Activated T-cell treated with anti-CD3 and anti-CD28 coated beads, Interleukin-2, amount 50 U/mL, for 24 hours (primary cell): Measurements from ENCODE around the gene CALML3.

Source experiments
- DNase-seq: peaks from one replicate; pipeline ENCODE4 v3.0.0-alpha.2; 2020
- H3K27ac Mint-ChIP-seq: 2 replicates; pipeline ENCODE4 v1.8.0; 2020; ENCODE audit warnings: mild to moderate bottlenecking, mixed read lengths
- H3K27me3 Mint-ChIP-seq: 2 replicates; pipeline ENCODE4 v1.8.0; 2020; ENCODE audit warnings: mixed read lengths
- H3K36me3 Mint-ChIP-seq: 2 replicates; pipeline ENCODE4 v1.8.0; 2020; ENCODE audit warnings: low read depth, mixed read lengths
- H3K4me1 Mint-ChIP-seq: 2 replicates; pipeline ENCODE4 v1.8.0; 2020; ENCODE audit warnings: low read depth, mixed read lengths
- H3K4me3 Mint-ChIP-seq: 2 replicates; pipeline ENCODE4 v1.8.0; 2020; ENCODE audit warnings: mild to moderate bottlenecking, moderate library complexity, mixed read lengths
- H3K9me3 Mint-ChIP-seq: 2 replicates; pipeline ENCODE4 v1.8.0; 2020; ENCODE audit warnings: mixed read lengths

The CALML3 gene

GRCh38 chr10:5533098-5533731, 8.5 kb downstream of the CALML3 start:
- peak; percentile 17 for DNase-seq
- H3K36me3 Mint-ChIP-seq: no peaks in the 10 kb centered on the region
- no peak overlapping the region for H3K4me3 Mint-ChIP-seq
- H3K27ac Mint-ChIP-seq: no peak overlapping the region
- no peaks in the 10 kb centered on the region for H3K4me1 Mint-ChIP-seq
- no peaks in the 10 kb centered on the region for H3K9me3 Mint-ChIP-seq
- no peaks in the 10 kb centered on the region for H3K27me3 Mint-ChIP-seq

GRCh38 chr10:5534051-5534821, 9.5 kb downstream of the CALML3 start:
- no peaks in the 10 kb centered on the region for H3K4me1 Mint-ChIP-seq
- H3K4me3 Mint-ChIP-seq: no peak overlapping the region
- no peaks in the 10 kb centered on the region for H3K9me3 Mint-ChIP-seq
- no peaks in the 10 kb centered on the region for H3K36me3 Mint-ChIP-seq
- no peak overlapping the region for H3K27ac Mint-ChIP-seq
- peak; percentile 16 for DNase-seq
- H3K27me3 Mint-ChIP-seq: peaks cover 3% of the 10 kb centered on the region

GRCh38 chr10:5534880-5535856, 10.4 kb downstream of the CALML3 start:
- no peak overlapping the region for H3K27ac Mint-ChIP-seq
- H3K4me1 Mint-ChIP-seq: peaks cover 2% of the 10 kb centered on the region
- peak; percentile 5 for DNase-seq
- H3K36me3 Mint-ChIP-seq: no peaks in the 10 kb centered on the region
- H3K9me3 Mint-ChIP-seq: no peaks in the 10 kb centered on the region
- H3K27me3 Mint-ChIP-seq: peaks cover 3% of the 10 kb centered on the region
- H3K4me3 Mint-ChIP-seq: no peak overlapping the region

- peaks cover 2% of the 10 kb centered on the region for H3K4me1 Mint-ChIP-seq
- H3K9me3 Mint-ChIP-seq: no peaks in the 10 kb centered on the region
- H3K27ac Mint-ChIP-seq: no peak overlapping the region
- no peak overlapping the region for H3K4me3 Mint-ChIP-seq
- peaks cover 3% of the 10 kb centered on the region for H3K27me3 Mint-ChIP-seq
- no peaks in the 10 kb centered on the region for H3K36me3 Mint-ChIP-seq
- peak; percentile 12 for DNase-seq
These were observed 11.8 kb downstream of the CALML3 start for GRCh38 chr10:5536486-5537081.

DNA sequence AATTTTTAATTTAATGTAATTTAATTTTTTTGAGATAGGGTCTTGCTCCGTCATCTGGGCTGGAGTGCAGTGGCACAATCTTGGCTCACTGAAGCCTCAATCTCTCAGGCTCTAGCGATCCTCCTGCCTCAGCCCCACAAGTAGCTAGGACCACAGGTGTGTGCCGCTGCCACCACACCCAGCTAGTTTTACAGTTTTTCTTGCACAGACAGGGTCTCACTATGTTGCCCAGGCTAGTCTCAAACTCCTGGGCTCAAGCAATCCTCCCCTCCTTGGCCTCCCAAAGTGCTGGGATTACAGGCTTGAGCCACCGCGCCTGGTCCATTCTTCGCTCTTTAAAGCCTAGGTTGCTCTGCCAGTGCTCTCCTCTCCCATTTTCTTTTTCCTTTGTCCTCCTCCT, 12.9 kb downstream of the CALML3 start:
- DNase-seq: peak; percentile 1
- Mint-ChIP-seq H3K4me3 (no peak overlapping the region), H3K27ac (no peak overlapping the region), H3K9me3 (peaks cover 5% of the 10 kb centered on the region), H3K27me3 (peaks cover 3% of the 10 kb centered on the region), H3K4me1 (peaks cover 2% of the 10 kb centered on the region), H3K36me3 (no peaks in the 10 kb centered on the region)

GRCh38 chr10:5538446-5538845, 13.7 kb downstream of the CALML3 start:
- no peak for DNase-seq
- Mint-ChIP-seq H3K9me3 (peaks cover 6% of the 10 kb centered on the region), H3K4me3 (no peak overlapping the region), H3K27me3 (peaks cover 3% of the 10 kb centered on the region), H3K36me3 (no peaks in the 10 kb centered on the region), H3K27ac (no peak overlapping the region), H3K4me1 (peaks cover 2% of the 10 kb centered on the region)

- H3K9me3 Mint-ChIP-seq: peaks cover 9% of the 10 kb centered on the region
These were observed 14.3 kb downstream of the CALML3 start for GRCh38 chr10:5538892-5539651.

GRCh38 chr10:5540080-5540479, 15.3 kb downstream of the CALML3 start:
- no peak overlapping the region for H3K4me3 Mint-ChIP-seq
- peaks cover 2% of the 10 kb centered on the region for H3K4me1 Mint-ChIP-seq
- peaks cover 3% of the 10 kb centered on the region for H3K27me3 Mint-ChIP-seq
- no peaks in the 10 kb centered on the region for H3K36me3 Mint-ChIP-seq
- peaks cover 9% of the 10 kb centered on the region for H3K9me3 Mint-ChIP-seq
- DNase-seq: peak; percentile 0
- no peak overlapping the region for H3K27ac Mint-ChIP-seq

More at GRCh38 chr10:5538892-5539651, 14.3 kb downstream of the CALML3 start:
- H3K4me1 Mint-ChIP-seq: peaks cover 2% of the 10 kb centered on the region
- no peak overlapping the region for H3K27ac Mint-ChIP-seq
- H3K4me3 Mint-ChIP-seq: no peak overlapping the region
- peaks cover 3% of the 10 kb centered on the region for H3K27me3 Mint-ChIP-seq
- H3K36me3 Mint-ChIP-seq: no peaks in the 10 kb centered on the region
- peak; percentile 7 for DNase-seq

DNA sequence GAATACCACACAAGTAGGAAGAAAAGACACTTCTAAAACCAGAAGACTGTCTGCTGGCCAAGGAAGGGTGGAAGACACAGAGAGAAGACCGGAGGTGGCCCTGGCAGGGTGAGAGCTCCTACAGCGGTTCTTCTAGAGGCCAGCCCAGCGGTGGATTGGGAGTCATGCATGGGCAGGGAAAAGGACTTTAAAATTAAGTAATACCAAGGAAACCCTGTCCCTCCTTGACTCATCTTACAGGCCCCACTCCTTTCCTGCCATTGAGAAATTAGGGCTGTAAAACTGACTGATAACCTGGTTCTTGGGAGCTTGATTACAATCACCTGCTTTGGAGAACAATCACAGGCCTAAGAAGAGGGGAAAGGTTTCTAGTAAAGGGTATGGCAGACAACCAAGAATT, 16.1 kb downstream of the CALML3 start:
- Mint-ChIP-seq H3K9me3 (peaks cover 9% of the 10 kb centered on the region), H3K36me3 (no peaks in the 10 kb centered on the region), H3K27me3 (peaks cover 3% of the 10 kb centered on the region), H3K4me3 (no peak overlapping the region), H3K4me1 (peaks cover 2% of the 10 kb centered on the region), H3K27ac (no peak overlapping the region)
- DNase-seq: peak; percentile 11

DNA sequence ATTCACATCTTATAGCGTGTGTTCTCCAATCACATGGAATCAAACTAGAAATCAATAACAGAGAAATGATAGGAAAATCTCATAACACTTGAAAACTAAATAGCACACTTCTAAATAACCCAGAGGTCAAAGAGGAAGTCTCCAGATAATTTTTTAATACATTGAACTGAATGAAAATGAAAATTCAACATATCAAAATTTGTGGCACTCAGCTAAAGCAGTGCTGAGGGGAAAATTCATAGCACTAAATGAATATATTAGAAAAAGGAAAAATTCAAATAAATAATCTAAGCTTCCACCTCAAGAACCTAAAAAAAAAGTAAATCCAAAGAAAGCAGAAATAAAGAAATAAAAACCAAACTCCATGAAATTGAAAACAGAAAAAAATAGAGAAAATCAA, 17.3 kb downstream of the CALML3 start:
- DNase-seq: no peak
- H3K4me3 Mint-ChIP-seq: no peak overlapping the region
- no peak overlapping the region for H3K27ac Mint-ChIP-seq
- H3K27me3 Mint-ChIP-seq: peaks cover 6% of the 10 kb centered on the region
- H3K4me1 Mint-ChIP-seq: peaks cover 2% of the 10 kb centered on the region
- H3K9me3 Mint-ChIP-seq: peaks cover 9% of the 10 kb centered on the region
- no peaks in the 10 kb centered on the region for H3K36me3 Mint-ChIP-seq

DNA sequence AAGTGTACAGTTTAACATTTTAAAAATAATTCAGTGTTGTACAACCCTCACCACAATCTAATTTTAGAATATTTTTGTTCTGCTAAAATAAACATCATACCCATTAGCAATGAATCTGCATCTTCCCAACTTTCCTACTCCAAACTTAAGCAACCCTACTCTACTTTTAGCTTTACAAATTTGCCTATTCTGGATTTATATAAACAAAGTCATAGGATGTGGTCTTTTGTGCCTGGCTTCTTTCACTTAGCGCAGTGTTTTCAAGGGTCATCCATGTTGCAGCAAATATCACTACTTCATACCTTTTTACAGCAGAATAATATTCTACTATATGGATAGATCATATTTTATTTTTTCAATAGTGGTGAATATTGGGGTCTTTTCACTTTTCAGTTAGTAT, 18.9 kb downstream of the CALML3 start:
- H3K27ac Mint-ChIP-seq: no peak overlapping the region
- no peak overlapping the region for H3K4me3 Mint-ChIP-seq
- no peak for DNase-seq
- H3K36me3 Mint-ChIP-seq: no peaks in the 10 kb centered on the region
- H3K9me3 Mint-ChIP-seq: peaks cover 9% of the 10 kb centered on the region
- peaks cover 6% of the 10 kb centered on the region for H3K27me3 Mint-ChIP-seq
- peaks cover 2% of the 10 kb centered on the region for H3K4me1 Mint-ChIP-seq

DNA sequence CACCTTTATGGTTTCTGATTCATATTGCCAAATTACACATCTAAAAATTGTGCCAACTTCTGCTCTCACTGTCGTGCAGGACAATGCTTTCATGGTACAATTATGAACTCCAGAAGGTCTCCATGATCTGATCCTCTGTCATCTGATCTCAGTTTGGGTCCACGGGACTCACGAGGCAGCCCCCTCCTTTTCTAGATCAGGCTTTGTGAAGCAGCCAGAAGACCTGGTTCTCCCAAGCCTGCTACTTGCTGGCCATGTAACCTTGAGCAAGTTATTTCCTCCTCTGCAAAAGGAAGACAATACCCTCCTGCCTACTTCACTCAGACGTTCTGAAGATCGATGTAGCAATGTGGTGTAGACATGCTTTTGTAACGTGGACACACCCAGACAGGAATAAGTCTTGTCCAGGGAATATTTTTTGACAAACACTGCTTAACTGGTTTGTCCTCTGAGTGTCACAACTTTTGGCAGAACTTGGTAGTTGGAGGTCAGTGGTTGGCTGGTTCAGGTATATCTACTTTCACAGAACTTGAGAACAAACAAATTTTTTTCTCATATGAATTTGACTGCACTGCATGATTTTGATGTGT, 19.6 kb downstream of the CALML3 start:
- DNase-seq: no peak
- no peak overlapping the region for H3K27ac Mint-ChIP-seq

GRCh38 chr10:5545011-5545410, 20.2 kb downstream of the CALML3 start:
- no peaks in the 10 kb centered on the region for H3K36me3 Mint-ChIP-seq
- H3K4me1 Mint-ChIP-seq: peaks cover under 1% of the 10 kb centered on the region
- peaks cover 4% of the 10 kb centered on the region for H3K27me3 Mint-ChIP-seq
- peaks cover 9% of the 10 kb centered on the region for H3K9me3 Mint-ChIP-seq
- peak; percentile 23 for DNase-seq
- H3K27ac Mint-ChIP-seq: no peak overlapping the region
- no peak overlapping the region for H3K4me3 Mint-ChIP-seq

More for the DNA sequence above, 19.6 kb downstream of the CALML3 start:
- H3K4me3 Mint-ChIP-seq: no peak overlapping the region
- H3K36me3 Mint-ChIP-seq: no peaks in the 10 kb centered on the region
- H3K4me1 Mint-ChIP-seq: peaks cover 2% of the 10 kb centered on the region
- H3K9me3 Mint-ChIP-seq: peaks cover 9% of the 10 kb centered on the region
- peaks cover 4% of the 10 kb centered on the region for H3K27me3 Mint-ChIP-seq
